ENCODE data around the gene CCDC196. TPM values are rescaled to one million over a fixed set of nuclear protein-coding genes. Genes with fewer than 3 reads are reported as not detected.

Gene CCDC196
- polyA plus RNA-seq, 3 donors = 0.21 to 0.30 (median 0.29) TPM

Other genes starting within 250 kb of the CCDC196 start
- gene GPHN, start 21.8 kb downstream of the CCDC196 start, polyA plus RNA-seq (ENCODE audit: insufficient read length in 3 of 3) = 10 to 100 TPM; 70.3 to 83.7 (median 71.6) TPM

Data from renal pelvis (tissue), 3 donors.